Measurements from ENCODE around the gene LZTFL1.

Gene LZTFL1, protein sequence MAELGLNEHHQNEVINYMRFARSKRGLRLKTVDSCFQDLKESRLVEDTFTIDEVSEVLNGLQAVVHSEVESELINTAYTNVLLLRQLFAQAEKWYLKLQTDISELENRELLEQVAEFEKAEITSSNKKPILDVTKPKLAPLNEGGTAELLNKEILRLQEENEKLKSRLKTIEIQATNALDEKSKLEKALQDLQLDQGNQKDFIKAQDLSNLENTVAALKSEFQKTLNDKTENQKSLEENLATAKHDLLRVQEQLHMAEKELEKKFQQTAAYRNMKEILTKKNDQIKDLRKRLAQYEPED

DNA sequence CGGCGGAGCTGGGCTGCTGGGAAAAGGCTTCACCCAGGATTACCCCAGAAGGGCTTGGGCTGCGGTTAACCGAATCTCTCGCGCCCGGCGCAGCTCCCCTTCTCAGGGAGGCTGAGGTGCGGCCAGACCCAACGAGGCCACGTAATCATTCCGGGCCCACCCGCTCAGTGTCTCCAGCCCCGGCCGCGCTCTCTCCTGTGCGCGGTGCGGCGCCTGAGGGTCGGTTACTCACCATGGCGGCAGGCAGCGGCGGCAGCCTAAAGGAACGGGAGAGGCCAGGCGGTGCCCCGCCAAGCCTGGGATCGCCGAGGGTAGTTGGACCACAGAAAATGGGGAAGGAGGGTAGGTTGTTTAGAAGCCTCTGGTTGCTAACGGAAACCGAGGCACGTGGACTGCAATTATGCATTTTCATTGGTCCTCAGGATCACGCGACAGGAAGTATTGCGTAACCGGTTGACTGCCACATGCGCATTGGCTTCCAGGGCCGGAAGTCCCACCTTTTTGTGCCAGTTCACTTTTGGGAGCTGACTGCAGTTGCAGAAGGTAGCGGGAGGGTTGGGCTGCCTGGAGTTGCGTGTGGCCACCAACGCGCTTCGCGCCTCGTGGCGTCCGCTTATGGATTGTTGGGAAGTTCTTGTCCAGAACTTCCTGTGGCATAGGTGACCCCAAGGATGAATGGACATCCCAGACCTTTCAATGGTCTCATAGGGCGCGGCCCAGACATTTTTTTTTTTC, at the start of gene LZTFL1:
LZTFL1 (minus strand) TSS at position 363 of the 735 bp plus-strand sequence; CDS start at position 235, 128 bp downstream.
- H3K36me3 ChIP-seq (ENCODE audit: insufficient read depth, low read length): no peaks in the 10 kb centered on the region
- peak within 1 kb of the TSS; percentile 50 for H3K9ac ChIP-seq (ENCODE audit: low read depth, low read length)
- H3K9me3 ChIP-seq (ENCODE audit: control insufficient read depth, insufficient read depth, low read length): no peaks in the 10 kb centered on the region
- H3K4me1 ChIP-seq (ENCODE audit: insufficient read depth, low read length): no peaks in the 10 kb centered on the region; the same call in 1 of the 2 replicates

DNA sequence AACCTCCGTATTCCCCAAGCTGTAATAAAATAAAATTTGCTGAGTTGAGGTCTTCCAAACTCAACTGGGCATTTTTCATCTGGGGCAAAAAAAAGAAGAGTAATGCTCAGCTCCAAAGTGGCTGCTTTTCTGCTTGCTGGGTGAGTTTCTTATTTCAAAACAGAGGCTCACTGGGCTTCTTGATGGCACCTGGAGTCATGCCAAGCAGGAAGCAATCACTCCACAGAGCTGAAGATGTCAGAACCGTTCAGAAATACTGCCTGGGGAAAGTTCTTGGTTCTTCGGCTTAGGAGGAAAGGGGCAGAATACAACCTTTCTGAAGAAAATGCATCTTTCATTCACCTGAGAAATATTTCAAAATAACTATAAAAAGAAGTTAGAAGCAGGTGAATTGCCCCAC, 48.5 kb upstream of the LZTFL1 start:
- Histone ChIP-seq H3K9me3 (ENCODE audit: control insufficient read depth, insufficient read depth, low read length) (no peaks in the 10 kb centered on the region), H3K36me3 (ENCODE audit: insufficient read depth, low read length) (no peaks in the 10 kb centered on the region), H3K4me1 (ENCODE audit: insufficient read depth, low read length) (no peaks in the 10 kb centered on the region; the same call in 1 of the 2 replicates), H3K9ac (ENCODE audit: low read depth, low read length) (no peak overlapping the region)

DNA sequence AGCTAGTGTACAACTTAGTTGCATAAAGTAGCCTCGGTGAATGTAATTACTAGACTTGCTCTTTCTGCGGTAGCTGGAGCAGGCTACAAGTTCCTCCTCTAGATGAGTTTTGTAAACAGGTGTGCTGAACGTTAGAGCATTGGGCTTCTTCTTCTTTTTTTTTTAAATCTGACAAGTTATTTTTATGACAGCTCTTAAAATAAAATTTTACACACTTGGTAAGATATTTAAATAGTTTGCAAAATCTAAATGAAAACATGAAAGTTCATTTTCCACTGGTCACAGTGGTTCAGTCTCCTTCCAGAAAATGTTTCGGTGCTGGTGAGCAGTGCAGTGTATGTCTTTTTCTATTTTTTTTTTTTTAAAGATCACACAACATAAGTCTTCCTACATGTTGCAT, 47.4 kb upstream of the LZTFL1 start:
- Histone ChIP-seq H3K9me3 (ENCODE audit: control insufficient read depth, insufficient read depth, low read length) (no peaks in the 10 kb centered on the region), H3K9ac (ENCODE audit: low read depth, low read length) (no peak overlapping the region), H3K4me1 (ENCODE audit: insufficient read depth, low read length) (no peaks in the 10 kb centered on the region), H3K36me3 (ENCODE audit: insufficient read depth, low read length) (no peaks in the 10 kb centered on the region)

DNA sequence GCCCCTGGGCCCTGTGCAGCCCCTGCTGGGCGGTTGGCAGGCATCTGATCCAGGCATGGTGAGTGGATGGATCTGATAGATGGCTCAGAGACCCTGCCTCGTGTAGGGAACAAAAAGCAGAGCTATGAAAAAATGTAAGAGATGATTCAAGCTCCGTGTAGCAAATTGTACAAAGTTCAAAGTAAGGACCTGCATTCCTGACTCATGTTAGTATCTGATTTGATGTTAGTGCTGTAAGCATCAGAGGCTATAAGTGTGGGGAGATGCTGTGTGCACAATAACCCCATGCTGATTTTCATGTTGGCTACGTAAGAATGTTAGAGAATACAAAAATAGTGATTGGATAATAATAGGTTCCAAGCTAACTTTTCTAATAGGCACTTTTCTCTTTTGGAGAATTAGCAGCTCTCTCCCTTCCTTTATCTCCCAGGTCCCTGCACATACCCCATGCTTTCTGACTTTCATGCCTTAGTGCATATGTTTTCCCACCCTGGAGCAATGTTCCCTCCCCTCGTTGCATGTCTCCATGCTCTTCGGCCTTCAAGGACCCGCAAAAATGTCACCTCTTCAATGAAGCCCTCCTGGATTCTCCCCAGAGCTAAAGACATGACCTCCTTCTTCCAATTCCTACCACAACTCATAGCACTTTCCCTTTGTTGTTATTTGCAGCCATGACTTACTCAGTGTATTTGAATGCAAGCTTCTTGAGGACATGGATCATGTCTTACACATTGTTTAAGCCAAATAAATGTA, 46.0 kb upstream of the LZTFL1 start:
- Histone ChIP-seq H3K9me3 (ENCODE audit: control insufficient read depth, insufficient read depth, low read length) (no peaks in the 10 kb centered on the region), H3K4me1 (ENCODE audit: insufficient read depth, low read length) (no peaks in the 10 kb centered on the region), H3K36me3 (ENCODE audit: insufficient read depth, low read length) (no peaks in the 10 kb centered on the region), H3K9ac (ENCODE audit: low read depth, low read length) (no peak overlapping the region)

DNA sequence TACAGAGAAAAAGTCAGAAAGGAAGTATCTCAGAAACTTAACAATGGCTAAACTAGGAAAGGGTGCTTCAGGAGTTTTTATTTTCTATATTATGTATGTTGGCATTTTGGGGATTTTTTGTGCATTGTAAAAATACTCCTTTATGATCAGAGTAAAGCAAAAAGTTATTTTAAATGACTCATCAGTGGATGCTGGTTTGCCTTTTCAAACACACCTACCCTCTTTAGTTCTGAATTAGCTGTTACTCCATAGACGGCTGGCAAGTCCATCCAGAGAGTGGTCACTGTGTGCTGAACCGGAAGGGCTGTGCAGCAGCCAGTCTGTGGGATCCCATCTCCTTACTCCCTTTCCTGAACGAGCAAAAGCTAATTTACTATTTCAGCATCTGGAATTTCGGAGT, 45.4 kb upstream of the LZTFL1 start:
- Histone ChIP-seq H3K4me1 (ENCODE audit: insufficient read depth, low read length) (no peaks in the 10 kb centered on the region), H3K9ac (ENCODE audit: low read depth, low read length) (no peak overlapping the region), H3K36me3 (ENCODE audit: insufficient read depth, low read length) (no peaks in the 10 kb centered on the region)

DNA sequence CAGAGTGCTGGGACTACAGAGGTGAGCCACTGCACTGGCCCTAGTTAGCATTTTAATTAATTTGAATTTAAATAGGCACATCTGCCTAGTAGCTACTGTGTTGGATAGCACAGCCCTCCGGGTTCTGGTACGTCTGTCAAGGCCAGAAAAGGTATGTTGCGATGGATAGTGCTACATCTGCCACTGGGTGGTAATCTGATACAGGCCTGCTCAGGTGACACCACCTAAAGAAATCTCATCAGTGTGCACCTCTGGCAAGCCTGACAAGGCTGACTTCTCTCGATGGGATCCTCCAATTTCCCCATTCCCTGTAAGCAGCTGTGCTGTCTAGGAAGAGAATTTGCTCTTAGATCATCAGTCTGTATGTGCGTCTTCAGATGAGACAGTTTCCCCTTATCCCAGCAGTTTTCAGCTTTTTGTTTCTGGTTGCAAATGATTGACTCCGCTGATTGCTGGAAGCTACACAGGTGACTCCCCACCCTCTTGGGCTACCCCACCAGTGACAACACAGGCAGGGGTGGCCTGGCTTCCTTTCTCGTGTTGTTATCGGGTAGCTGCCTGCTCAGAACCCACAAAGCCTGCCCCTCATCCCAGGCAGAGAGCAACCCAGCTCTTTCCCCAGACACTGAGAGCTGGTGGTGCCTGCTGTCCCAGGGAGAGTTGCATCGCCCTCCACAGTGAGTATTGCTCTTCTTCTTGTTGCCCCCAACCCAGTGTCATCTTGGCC, 44.2 kb upstream of the LZTFL1 start, which contains the start of gene CCR9:
CCR9 (plus strand) TSS at position 565 of the 727 bp plus-strand sequence. CDS start 8,391 bp downstream, outside the sequence.
- Histone ChIP-seq H3K9me3 (ENCODE audit: control insufficient read depth, insufficient read depth, low read length) (no peaks in the 10 kb centered on the region), H3K4me1 (ENCODE audit: insufficient read depth, low read length) (no peaks in the 10 kb centered on the region), H3K9ac (ENCODE audit: low read depth, low read length) (no peak within 1 kb of the TSS), H3K36me3 (ENCODE audit: insufficient read depth, low read length) (no peaks in the 10 kb centered on the region)

More for the DNA sequence above, 45.4 kb upstream of the LZTFL1 start:
- H3K9me3 ChIP-seq (ENCODE audit: control insufficient read depth, insufficient read depth, low read length): no peaks in the 10 kb centered on the region

DNA sequence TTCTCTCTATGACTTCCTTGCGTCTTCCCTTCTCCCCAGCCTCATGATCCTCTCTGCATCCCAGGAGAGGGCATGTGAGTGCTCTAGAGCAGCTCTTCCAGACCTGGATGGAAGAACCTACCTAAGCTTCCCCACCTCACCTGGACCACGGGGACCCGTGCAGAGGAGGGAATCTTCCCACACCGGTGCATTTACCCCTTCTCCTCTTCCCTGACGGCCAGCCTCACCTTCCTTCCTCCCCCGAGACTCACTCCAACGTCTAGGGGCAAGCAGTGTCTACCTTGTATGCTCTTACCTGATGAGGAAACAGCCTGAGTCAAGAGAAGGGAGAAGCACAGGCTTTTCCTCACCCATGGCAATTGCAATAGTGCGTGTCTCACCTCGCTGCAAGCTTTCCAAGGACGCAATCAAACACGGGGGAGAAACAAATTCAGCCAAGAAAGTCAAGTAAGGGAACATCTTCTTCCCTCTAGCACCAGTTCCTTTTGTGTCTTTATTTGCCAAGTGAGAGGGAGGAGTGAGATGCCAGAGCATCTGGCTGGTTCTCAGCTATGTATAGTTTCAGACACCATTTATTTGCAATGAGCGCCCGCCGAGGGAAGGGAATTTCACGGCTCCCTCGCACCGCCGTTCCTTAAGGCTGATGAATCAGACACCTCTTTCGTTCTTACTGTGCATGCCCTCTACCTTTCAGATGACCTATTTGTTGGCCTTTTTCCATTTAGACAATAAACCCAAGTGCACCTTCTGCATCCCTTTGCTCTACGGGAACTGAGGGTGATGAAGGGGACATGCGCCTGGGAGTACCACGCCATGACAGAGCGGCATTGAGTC, 42.7 kb upstream of the LZTFL1 start:
- Histone ChIP-seq H3K9ac (ENCODE audit: low read depth, low read length) (no peak overlapping the region), H3K9me3 (ENCODE audit: control insufficient read depth, insufficient read depth, low read length) (no peaks in the 10 kb centered on the region), H3K36me3 (ENCODE audit: insufficient read depth, low read length) (no peaks in the 10 kb centered on the region), H3K4me1 (ENCODE audit: insufficient read depth, low read length) (no peaks in the 10 kb centered on the region)

DNA sequence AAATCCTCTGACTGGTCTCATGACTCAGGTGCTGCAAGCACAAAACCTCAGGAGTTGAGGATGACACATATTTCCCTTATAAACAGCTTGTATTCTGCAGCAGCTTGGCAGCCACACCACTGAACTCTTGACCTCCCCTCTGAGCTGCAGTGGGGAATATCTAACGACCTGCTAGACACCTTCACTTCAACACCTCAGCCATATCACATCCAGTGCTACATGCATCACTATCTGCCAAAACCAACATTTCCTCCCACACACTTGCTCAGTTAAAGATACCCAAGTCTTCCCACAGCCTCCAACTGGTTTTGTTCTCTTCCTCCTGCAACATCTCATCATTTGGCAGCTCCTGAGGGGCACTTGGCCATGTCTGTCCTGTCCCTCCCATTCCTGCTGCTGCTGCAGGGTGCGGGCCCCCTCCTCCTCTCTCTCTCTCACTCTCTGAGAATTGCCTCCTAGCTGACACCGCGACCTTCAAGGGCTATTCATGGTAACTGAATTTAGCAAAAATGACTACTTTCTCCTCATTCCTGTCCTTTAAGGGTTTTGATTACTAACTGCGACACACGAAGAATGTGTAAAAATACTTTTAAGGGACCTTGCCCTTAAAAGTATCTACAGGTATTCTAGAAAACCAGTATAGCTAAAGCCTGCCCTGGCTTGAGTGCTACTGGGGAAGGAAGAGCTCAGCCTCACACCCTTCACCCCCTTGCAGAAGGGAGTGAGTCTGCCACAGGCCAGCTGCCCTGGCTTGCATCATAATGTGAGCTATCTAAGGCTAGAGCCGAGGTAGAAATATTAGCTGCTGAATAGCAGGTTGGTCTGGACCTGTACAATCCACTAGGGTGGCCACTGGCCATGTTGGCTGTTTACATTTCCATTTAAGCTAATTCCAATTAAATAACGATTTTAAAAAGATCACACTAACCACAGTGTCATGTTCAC, 39.4 kb upstream of the LZTFL1 start:
- Histone ChIP-seq H3K9ac (ENCODE audit: low read depth, low read length) (no peak overlapping the region), H3K36me3 (ENCODE audit: insufficient read depth, low read length) (no peaks in the 10 kb centered on the region), H3K9me3 (ENCODE audit: control insufficient read depth, insufficient read depth, low read length) (no peaks in the 10 kb centered on the region), H3K4me1 (ENCODE audit: insufficient read depth, low read length) (no peaks in the 10 kb centered on the region)

DNA sequence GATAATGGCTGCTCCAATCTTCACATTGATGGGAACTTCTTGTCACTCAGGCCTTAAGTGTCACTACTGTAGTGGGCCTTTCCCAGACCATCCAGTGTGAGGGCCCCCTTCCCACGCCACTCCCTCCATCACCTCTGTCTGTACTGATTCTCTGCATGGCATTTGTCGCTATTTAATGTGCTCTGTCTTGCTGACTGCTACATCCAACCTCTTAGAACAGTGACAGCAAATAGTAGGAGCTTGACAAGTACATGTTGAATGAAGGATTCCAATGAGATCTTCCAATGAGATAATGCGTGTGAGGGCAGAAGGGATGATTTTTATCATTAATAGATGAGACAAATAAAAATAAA, 38.8 kb upstream of the LZTFL1 start:
- no peaks in the 10 kb centered on the region for H3K4me1 ChIP-seq (ENCODE audit: insufficient read depth, low read length)
- no peaks in the 10 kb centered on the region for H3K9me3 ChIP-seq (ENCODE audit: control insufficient read depth, insufficient read depth, low read length)
- H3K36me3 ChIP-seq (ENCODE audit: insufficient read depth, low read length): no peaks in the 10 kb centered on the region
- no peak overlapping the region for H3K9ac ChIP-seq (ENCODE audit: low read depth, low read length)

DNA sequence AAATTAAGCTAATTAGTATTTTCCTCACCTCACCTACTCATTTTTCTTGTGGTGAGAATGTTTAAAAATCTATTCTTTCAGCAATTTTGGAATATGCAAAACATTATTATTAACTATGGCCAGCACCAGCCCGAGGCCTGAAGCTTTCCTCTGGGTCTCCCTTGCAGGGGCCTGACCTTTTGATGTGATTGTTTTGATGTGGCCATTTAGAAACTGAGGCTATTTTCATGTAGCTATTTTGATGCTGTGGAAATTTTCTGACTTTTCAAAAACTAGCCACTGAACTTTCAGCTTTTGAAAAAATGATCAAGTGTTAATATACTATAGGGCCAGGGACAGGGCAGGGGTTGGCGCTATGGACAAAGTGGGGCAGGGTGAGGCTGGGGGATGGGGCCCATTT, 36.2 kb upstream of the LZTFL1 start:
- Histone ChIP-seq H3K9me3 (ENCODE audit: control insufficient read depth, insufficient read depth, low read length) (no peaks in the 10 kb centered on the region), H3K4me1 (ENCODE audit: insufficient read depth, low read length) (no peaks in the 10 kb centered on the region), H3K9ac (ENCODE audit: low read depth, low read length) (no peak overlapping the region), H3K36me3 (ENCODE audit: insufficient read depth, low read length) (no peaks in the 10 kb centered on the region)

DNA sequence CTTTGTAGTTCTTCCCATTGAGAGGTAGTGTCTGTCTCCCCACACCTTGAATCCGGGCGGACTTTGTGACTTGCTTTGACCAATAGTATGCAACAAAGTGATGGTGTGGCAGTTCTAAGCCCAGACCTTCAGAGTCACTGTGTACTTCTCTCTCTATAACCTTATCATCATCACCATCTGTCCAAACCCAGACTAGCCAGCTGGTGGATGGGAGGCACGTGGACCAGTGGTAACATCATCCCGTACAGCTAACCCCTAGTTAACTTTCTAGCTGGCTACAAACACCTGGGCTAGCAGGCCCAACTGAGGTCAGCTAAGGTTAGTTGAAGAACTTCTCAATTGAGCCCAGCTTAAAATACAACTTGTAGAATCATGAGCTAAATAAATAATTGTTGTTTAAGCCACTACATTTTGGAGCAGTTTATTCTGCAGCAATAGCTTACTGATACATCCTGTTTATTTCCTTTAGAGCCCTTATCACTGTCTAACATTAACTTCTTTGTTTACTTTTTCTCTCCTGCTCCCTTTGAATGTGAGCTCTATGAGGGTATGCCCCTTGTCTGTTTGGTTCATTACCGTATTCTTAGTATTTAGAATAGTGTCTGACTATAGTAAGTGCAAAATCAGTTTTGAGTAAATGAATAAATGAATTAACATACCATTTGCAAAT, 32.9 kb upstream of the LZTFL1 start:
- H3K4me1 ChIP-seq (ENCODE audit: insufficient read depth, low read length): no peaks in the 10 kb centered on the region
- no peaks in the 10 kb centered on the region for H3K9me3 ChIP-seq (ENCODE audit: control insufficient read depth, insufficient read depth, low read length)
- no peak overlapping the region for H3K9ac ChIP-seq (ENCODE audit: low read depth, low read length)
- no peaks in the 10 kb centered on the region for H3K36me3 ChIP-seq (ENCODE audit: insufficient read depth, low read length)

DNA sequence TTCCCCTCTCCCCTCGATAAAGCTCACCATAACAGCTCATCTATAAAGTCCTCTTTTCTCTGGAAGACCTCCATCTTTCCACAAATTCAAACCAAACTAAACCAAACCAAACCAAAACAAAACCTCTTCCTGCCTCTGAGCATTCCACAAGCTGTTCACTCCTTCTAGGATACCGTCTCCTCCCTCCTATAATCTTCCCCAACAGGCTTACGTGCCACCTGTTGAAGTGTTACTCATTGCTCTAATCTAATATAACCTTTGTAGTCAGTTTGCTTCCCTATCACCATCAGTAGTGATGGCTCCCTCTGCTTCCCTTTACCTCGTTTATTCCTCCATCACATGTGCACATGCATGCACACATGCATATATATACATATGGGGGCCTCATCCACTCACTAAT, 31.7 kb upstream of the LZTFL1 start:
- H3K36me3 ChIP-seq (ENCODE audit: insufficient read depth, low read length): no peaks in the 10 kb centered on the region
- no peak overlapping the region for H3K9ac ChIP-seq (ENCODE audit: low read depth, low read length)
- no peaks in the 10 kb centered on the region for H3K4me1 ChIP-seq (ENCODE audit: insufficient read depth, low read length)
- no peaks in the 10 kb centered on the region for H3K9me3 ChIP-seq (ENCODE audit: control insufficient read depth, insufficient read depth, low read length)
